Measurements from ENCODE around the gene POU6F2. TPM values are rescaled to one million over a fixed set of nuclear protein-coding genes. Genes with fewer than 3 reads are reported as not detected.

Gene POU6F2
- polyA plus RNA-seq, 2 donors, result 0.08 to 0.12 TPM

DNA sequence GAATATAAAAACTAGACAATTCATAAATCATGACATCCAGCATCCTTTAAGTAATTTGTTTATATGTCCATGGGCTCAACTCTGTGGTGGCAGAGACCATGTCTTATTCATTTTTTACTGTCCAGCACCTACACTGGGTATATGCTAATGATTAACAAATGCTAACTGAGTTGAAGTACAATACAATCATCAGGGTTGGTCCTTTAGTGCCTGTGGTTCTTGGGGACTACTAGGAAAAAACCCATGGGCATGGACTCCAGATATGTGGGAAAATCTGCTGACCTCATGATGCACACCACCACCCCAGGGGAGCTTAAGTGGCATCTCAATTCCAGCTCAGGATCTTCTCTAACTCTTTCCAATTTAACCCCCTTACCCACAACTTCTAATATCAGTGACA lies 503.2 kb downstream of the POU6F2 start:
- Histone ChIP-seq H3K9me3 (ENCODE audit: control insufficient read depth in 2 of 2, insufficient read depth in 1 of 2, low read depth in 1 of 2, low read length in 1 of 2) (no peaks in the 10 kb centered on the region), H3K4me1 (ENCODE audit: control insufficient read depth in 2 of 2, insufficient read depth in 2 of 2, low read length in 1 of 2) (no peaks in the 10 kb centered on the region), H3K4me3 (ENCODE audit: low read depth in 1 of 2, low read length in 2 of 2) (no peak overlapping the region), H3K27me3 (ENCODE audit: control insufficient read depth in 1 of 2, insufficient read depth in 2 of 2, low read length in 2 of 2) (no peaks in the 10 kb centered on the region), H3K36me3 (ENCODE audit: control insufficient read depth in 2 of 2, insufficient read depth in 2 of 2, low read length in 1 of 2) (no peaks in the 10 kb centered on the region), H3K27ac (ENCODE audit: low read depth in 2 of 2, low read length in 1 of 2) (no peak overlapping the region)

- WGBS, 2 donors, result 56 to 69% methylated on average over 7 of the region's 7 CpGs
- Histone ChIP-seq H3K36me3 (ENCODE audit: control insufficient read depth in 2 of 2, insufficient read depth in 2 of 2, low read length in 1 of 2) (no peaks in the 10 kb centered on the region), H3K4me3 (ENCODE audit: low read depth in 1 of 2, low read length in 2 of 2) (no peak overlapping the region), H3K27ac (ENCODE audit: low read depth in 2 of 2, low read length in 1 of 2) (no peak overlapping the region), H3K27me3 (ENCODE audit: control insufficient read depth in 1 of 2, insufficient read depth in 2 of 2, low read length in 2 of 2) (no peaks in the 10 kb centered on the region), H3K4me1 (ENCODE audit: control insufficient read depth in 2 of 2, insufficient read depth in 2 of 2, low read length in 1 of 2) (no peaks in the 10 kb centered on the region), H3K9me3 (ENCODE audit: control insufficient read depth in 2 of 2, insufficient read depth in 1 of 2, low read depth in 1 of 2, low read length in 1 of 2) (no peaks in the 10 kb centered on the region)
Measured at GRCh38 chr7:39488467-39489393, 511.0 kb downstream of the POU6F2 start.

DNA sequence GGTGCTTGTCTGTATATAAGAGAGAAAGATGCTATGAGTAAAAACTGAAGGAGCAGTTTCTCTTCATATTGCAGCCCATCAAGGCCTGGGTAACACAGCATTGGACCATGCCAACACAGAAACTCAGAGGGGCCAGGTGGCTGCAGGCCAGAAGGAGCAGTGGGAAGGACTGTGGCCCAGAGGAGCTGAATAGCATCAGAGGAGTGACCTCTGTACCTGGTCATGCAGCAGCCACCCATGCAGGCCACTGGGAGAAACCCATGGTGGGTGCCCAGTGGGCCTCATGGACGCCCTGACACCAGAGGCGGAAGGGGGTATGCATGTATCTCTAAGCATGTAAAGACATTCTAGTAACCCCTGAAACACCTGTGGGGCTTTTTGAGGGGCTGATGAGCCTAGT lies 512.6 kb downstream of the POU6F2 start:
- Histone ChIP-seq H3K4me1 (ENCODE audit: control insufficient read depth in 2 of 2, insufficient read depth in 2 of 2, low read length in 1 of 2) (no peaks in the 10 kb centered on the region), H3K27me3 (ENCODE audit: control insufficient read depth in 1 of 2, insufficient read depth in 2 of 2, low read length in 2 of 2) (no peaks in the 10 kb centered on the region), H3K4me3 (ENCODE audit: low read depth in 1 of 2, low read length in 2 of 2) (no peak overlapping the region), H3K36me3 (ENCODE audit: control insufficient read depth in 2 of 2, insufficient read depth in 2 of 2, low read length in 1 of 2) (no peaks in the 10 kb centered on the region), H3K27ac (ENCODE audit: low read depth in 2 of 2, low read length in 1 of 2) (no peak overlapping the region), H3K9me3 (ENCODE audit: control insufficient read depth in 2 of 2, insufficient read depth in 1 of 2, low read depth in 1 of 2, low read length in 1 of 2) (no peaks in the 10 kb centered on the region)
- WGBS, 2 donors, result 82 to 88% methylated on average over 2 of the region's 2 CpGs

DNA sequence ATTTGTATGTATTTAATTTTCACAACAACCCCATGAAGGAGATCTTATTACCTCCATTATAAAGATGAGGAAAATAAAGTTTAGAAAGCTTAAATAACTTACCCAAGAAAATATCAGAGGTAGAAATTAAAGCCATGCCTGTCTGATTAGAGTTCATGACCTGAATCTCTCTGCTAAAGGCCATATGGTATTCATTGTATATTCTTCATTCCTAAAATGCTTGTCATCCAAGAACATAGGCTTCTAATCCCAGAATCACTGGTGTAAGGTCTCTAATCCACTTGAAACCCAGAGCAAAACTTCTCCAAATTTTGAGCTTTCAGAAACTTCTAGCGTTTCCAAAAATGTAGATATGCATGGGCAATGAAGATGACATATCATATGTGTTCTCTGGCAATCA lies 516.2 kb downstream of the POU6F2 start:
- Histone ChIP-seq H3K27me3 (ENCODE audit: control insufficient read depth in 1 of 2, insufficient read depth in 2 of 2, low read length in 2 of 2) (peaks cover 0 to 4% of the 10 kb centered on the region in 2 donors), H3K27ac (ENCODE audit: low read depth in 2 of 2, low read length in 1 of 2) (no peak overlapping the region), H3K4me1 (ENCODE audit: control insufficient read depth in 2 of 2, insufficient read depth in 2 of 2, low read length in 1 of 2) (no peaks in the 10 kb centered on the region), H3K4me3 (ENCODE audit: low read depth in 1 of 2, low read length in 2 of 2) (no peak overlapping the region), H3K36me3 (ENCODE audit: control insufficient read depth in 2 of 2, insufficient read depth in 2 of 2, low read length in 1 of 2) (no peaks in the 10 kb centered on the region), H3K9me3 (ENCODE audit: control insufficient read depth in 2 of 2, insufficient read depth in 1 of 2, low read depth in 1 of 2, low read length in 1 of 2) (no peaks in the 10 kb centered on the region)
- 76 to 87% methylated on average over 1 of the region's 1 CpG for WGBS, 2 donors

GRCh38 chr7:39501358-39501757 lies 523.6 kb downstream of the POU6F2 start:
- no peak overlapping the region for H3K27ac ChIP-seq (ENCODE audit: low read depth in 2 of 2, low read length in 1 of 2)
- H3K36me3 ChIP-seq (ENCODE audit: control insufficient read depth in 2 of 2, insufficient read depth in 2 of 2, low read length in 1 of 2), result no peaks in the 10 kb centered on the region
- no peaks in the 10 kb centered on the region for H3K4me1 ChIP-seq (ENCODE audit: control insufficient read depth in 2 of 2, insufficient read depth in 2 of 2, low read length in 1 of 2)
- peaks cover 0 to under 1% of the 10 kb centered on the region in 2 donors for H3K27me3 ChIP-seq (ENCODE audit: control insufficient read depth in 1 of 2, insufficient read depth in 2 of 2, low read length in 2 of 2)
- no peak overlapping the region for H3K4me3 ChIP-seq (ENCODE audit: low read depth in 1 of 2, low read length in 2 of 2)
- WGBS, 2 donors, result 63 to 66% methylated on average over 3 of the region's 3 CpGs
- H3K9me3 ChIP-seq (ENCODE audit: control insufficient read depth in 2 of 2, insufficient read depth in 1 of 2, low read depth in 1 of 2, low read length in 1 of 2), result no peaks in the 10 kb centered on the region

GRCh38 chr7:39504963-39505362 lies 527.3 kb downstream of the POU6F2 start:
- Histone ChIP-seq H3K36me3 (ENCODE audit: control insufficient read depth in 2 of 2, insufficient read depth in 2 of 2, low read length in 1 of 2) (no peaks in the 10 kb centered on the region), H3K4me1 (ENCODE audit: control insufficient read depth in 2 of 2, insufficient read depth in 2 of 2, low read length in 1 of 2) (no peaks in the 10 kb centered on the region), H3K9me3 (ENCODE audit: control insufficient read depth in 2 of 2, insufficient read depth in 1 of 2, low read depth in 1 of 2, low read length in 1 of 2) (no peaks in the 10 kb centered on the region), H3K27me3 (ENCODE audit: control insufficient read depth in 1 of 2, insufficient read depth in 2 of 2, low read length in 2 of 2) (no peaks in the 10 kb centered on the region), H3K27ac (ENCODE audit: low read depth in 2 of 2, low read length in 1 of 2) (no peak overlapping the region), H3K4me3 (ENCODE audit: low read depth in 1 of 2, low read length in 2 of 2) (no peak overlapping the region)
- WGBS, 2 donors, result 50 to 71% methylated on average over 3 of the region's 3 CpGs

- no peaks in the 10 kb centered on the region for H3K9me3 ChIP-seq (ENCODE audit: control insufficient read depth in 2 of 2, insufficient read depth in 1 of 2, low read depth in 1 of 2, low read length in 1 of 2)
- H3K27me3 ChIP-seq (ENCODE audit: control insufficient read depth in 1 of 2, insufficient read depth in 2 of 2, low read length in 2 of 2), result no peaks in the 10 kb centered on the region
- H3K4me3 ChIP-seq (ENCODE audit: low read depth in 1 of 2, low read length in 2 of 2), result no peak overlapping the region
- 67 to 75% methylated on average over 8 of the region's 8 CpGs for WGBS, 2 donors
- H3K36me3 ChIP-seq (ENCODE audit: control insufficient read depth in 2 of 2, insufficient read depth in 2 of 2, low read length in 1 of 2), result no peaks in the 10 kb centered on the region
- H3K27ac ChIP-seq (ENCODE audit: low read depth in 2 of 2, low read length in 1 of 2), result no peak overlapping the region
- no peaks in the 10 kb centered on the region for H3K4me1 ChIP-seq (ENCODE audit: control insufficient read depth in 2 of 2, insufficient read depth in 2 of 2, low read length in 1 of 2)
Measured at GRCh38 chr7:39507866-39508551, 530.3 kb downstream of the POU6F2 start.

DNA sequence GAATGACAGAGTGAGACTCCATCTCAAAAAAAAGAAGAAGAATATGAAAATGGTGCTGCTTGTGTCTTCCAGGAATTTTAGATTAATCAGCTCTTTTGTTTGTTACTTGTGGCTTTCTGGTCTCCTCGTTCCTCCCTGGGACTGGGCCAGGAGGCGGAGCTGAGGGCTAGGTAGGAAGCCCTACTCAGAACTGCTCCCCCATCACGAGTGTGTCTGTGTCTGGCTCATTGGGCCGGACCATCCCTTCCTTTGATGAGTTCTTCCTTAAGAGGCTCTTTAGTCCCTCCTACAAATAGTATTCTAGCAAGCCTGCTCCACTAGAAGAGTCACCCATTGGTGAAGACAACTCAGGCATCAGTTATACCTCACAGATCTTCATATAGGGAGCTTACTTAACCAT lies 531.7 kb downstream of the POU6F2 start:
- no peaks in the 10 kb centered on the region for H3K27me3 ChIP-seq (ENCODE audit: control insufficient read depth in 1 of 2, insufficient read depth in 2 of 2, low read length in 2 of 2)
- H3K36me3 ChIP-seq (ENCODE audit: control insufficient read depth in 2 of 2, insufficient read depth in 2 of 2, low read length in 1 of 2), result no peaks in the 10 kb centered on the region
- H3K4me1 ChIP-seq (ENCODE audit: control insufficient read depth in 2 of 2, insufficient read depth in 2 of 2, low read length in 1 of 2), result no peaks in the 10 kb centered on the region
- H3K4me3 ChIP-seq (ENCODE audit: low read depth in 1 of 2, low read length in 2 of 2), result no peak overlapping the region
- 58 to 63% methylated on average over 4 of the region's 4 CpGs for WGBS, 2 donors
- no peaks in the 10 kb centered on the region for H3K9me3 ChIP-seq (ENCODE audit: control insufficient read depth in 2 of 2, insufficient read depth in 1 of 2, low read depth in 1 of 2, low read length in 1 of 2)
- H3K27ac ChIP-seq (ENCODE audit: low read depth in 2 of 2, low read length in 1 of 2), result no peak overlapping the region

DNA sequence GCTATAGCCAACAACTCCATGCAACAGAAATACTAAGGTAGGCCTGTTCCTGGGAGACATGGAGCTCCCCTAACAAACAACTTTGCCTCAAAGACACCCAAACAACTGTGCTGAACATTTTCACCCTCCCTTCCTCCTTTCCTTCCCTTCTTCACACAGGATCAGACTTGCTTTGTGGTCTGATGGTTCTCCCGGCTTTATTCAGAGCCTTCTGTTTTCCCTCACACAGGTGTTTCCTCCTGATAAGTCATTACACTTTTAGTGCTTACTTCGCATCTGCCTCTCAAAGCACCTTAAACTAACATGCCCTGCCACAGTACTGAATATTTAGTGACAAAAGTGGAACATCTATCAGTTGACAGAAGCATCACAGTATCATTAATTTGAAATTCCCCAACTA lies 532.2 kb downstream of the POU6F2 start:
- H3K9me3 ChIP-seq (ENCODE audit: control insufficient read depth in 2 of 2, insufficient read depth in 1 of 2, low read depth in 1 of 2, low read length in 1 of 2), result no peaks in the 10 kb centered on the region
- H3K4me3 ChIP-seq (ENCODE audit: low read depth in 1 of 2, low read length in 2 of 2), result no peak overlapping the region
- H3K27me3 ChIP-seq (ENCODE audit: control insufficient read depth in 1 of 2, insufficient read depth in 2 of 2, low read length in 2 of 2), result no peaks in the 10 kb centered on the region
- H3K36me3 ChIP-seq (ENCODE audit: control insufficient read depth in 2 of 2, insufficient read depth in 2 of 2, low read length in 1 of 2), result no peaks in the 10 kb centered on the region
- WGBS, 2 donors, result 56 to 70% methylated on average over 2 of the region's 2 CpGs
- no peak overlapping the region for H3K27ac ChIP-seq (ENCODE audit: low read depth in 2 of 2, low read length in 1 of 2)
- H3K4me1 ChIP-seq (ENCODE audit: control insufficient read depth in 2 of 2, insufficient read depth in 2 of 2, low read length in 1 of 2), result no peaks in the 10 kb centered on the region
